GM18517 (cell line): ENCODE results near the gene TPO.
"Not testable (repeated sequence)": the region's sequence is repeated elsewhere in the genome, so short reads cannot be mapped to it uniquely, and the experiment has no call there.

ENCODE experiments used
- ATAC-seq: cut with Tn5 transposase; IDR thresholded peaks from one replicate; pipeline ENCODE4 v1.9.1; 2021; ENCODE audit warnings: mild to moderate bottlenecking, moderate library complexity; ENCODE audit not compliant: unreplicated experiment

Gene TPO

DNA sequence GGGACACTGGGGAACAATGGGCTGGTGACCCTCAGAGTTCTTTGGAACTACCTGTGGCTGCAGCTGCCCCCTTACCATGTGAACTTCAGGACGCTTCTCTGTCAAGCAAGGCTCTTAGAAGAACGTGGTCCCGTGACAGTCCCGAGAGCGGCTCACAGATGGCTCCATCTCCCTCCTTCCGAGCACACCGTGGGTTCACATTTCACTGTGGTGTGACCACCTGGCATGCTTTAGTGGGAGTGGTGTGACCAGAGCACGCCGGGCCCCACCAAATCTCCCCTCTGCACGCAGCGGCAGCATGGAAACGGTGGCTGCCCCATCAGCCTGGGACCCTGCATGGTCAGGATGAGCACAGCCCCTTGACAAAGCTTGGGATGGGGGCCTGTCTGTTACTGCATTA is 9.7 kb upstream of the TPO start:
- ATAC-seq: no peak

DNA sequence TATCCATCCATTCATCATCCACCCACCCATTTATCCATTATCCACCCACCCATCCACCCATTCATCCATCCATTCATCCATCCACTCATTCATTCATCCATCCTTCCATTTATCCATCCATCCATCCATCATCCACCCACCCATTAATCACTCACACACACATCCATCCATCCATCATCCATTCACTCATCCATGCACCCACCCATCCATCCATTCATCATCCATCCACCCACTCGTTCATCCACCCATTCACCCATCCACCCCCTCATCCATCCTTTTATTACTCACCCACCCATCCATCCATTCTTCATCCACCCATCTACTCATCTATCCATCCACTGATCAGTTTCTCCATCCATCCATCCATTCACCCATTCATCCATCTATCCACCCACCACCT is 8.1 kb upstream of the TPO start:
- no peak for ATAC-seq

DNA sequence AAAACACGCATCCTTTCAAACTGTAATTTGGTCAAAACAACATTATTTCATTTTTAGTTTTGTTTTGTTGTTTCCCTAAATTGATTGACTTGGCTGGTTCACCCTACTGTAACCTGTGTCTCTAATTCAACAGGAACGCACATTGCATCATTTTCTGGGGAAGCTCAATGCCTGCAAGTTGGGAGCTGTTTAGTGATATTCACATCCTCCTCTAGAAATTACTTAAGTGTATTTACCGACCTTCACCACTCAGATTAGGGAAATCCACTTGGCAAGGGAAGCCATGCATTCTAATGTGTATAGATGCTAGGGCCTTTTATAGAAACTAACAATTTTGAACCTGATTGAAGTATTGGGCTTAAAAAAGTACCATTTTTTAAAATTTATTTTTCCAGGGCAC is 7.3 kb upstream of the TPO start:
- no peak for ATAC-seq

DNA sequence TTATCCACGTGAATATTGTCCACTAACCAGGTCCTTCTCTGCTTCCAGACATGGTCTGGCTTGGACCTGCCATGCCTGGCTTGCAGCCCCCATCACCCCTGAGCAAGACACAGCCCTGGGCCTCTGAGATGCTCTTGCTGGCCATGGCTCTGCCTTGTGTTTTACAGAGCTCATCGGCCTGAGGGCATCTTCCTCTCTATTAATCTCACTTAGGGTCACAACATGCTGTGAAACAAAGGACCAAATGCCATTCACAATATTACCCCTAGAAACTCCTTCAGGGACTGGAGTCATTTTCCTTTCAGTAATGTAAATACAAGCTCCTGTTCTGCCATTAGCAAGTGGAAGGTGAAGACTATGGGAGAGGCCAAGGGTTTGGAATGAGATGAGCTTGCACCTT is 6.8 kb upstream of the TPO start:
- ATAC-seq: no peak

DNA sequence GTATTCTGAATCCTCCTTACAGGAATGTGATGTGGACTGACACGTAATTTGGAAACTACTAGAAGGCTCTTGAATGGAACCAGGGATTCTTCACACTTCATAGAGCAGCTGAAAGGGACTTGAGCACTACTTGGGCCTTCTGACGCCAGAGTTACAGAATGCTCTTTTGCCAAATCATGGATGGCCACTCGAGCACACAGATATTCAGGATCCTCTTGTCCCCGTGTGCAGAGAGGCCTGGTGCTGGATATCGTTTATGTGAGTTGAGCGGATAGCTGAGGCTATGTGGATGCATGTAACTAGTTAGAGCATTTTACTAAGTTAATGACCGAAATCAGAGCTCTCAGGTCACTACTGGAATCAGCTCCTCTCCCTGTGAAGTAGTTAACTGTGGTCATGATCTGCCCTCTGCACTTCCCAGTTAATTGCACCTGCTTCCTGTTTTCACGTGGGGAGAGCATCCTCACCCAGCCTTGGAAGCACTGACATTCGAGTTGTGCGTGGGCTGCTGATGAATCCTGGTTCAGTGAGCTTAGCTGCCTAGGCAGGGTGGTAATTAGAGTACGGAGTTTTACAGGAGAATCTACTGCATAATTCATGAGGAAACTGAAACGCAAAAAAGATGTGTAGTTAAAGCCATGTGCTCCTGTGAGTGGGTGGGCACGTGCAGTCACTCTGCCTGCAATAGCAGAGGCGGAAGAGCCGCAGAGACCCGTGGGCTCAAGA is 5.2 kb upstream of the TPO start:
- ATAC-seq: no peak

DNA sequence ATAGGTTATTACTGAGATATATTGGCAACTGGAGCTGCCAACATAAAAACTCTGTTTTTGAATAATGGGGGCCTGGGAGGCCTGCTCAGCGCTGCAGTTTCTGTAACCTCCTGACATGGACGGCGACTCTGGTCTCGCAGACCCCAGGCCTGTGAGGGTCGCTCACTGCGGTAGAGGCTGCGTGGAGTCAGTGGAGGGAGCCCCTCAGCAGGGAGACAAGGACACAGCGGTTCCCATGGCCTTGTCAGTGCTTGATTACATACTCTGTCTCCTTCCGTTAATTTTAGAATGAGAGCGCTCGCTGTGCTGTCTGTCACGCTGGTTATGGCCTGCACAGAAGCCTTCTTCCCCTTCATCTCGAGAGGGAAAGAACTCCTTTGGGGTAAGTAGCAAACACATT is 858 bp downstream of the TPO start:
- no peak for ATAC-seq

DNA sequence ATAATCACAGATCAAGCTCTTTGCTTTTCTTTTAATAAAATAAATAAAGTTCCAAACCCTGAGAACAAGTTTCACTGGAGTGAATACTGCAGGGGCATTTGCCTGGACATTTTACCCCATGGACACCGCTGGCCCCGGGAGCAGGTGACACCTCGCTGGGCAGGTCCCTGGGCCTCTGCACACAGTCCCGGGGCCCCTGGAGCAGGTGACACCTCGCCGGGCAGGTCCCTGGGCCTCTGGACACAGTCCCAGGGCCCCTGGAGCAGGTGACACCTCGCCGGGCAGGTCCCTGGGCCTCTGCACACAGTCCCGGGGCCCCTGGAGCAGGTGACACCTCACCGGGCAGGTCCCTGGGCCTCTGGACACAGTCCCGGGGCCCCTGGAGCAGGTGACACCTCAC is 1.6 kb downstream of the TPO start:
- ATAC-seq: not testable (repeated sequence)

DNA sequence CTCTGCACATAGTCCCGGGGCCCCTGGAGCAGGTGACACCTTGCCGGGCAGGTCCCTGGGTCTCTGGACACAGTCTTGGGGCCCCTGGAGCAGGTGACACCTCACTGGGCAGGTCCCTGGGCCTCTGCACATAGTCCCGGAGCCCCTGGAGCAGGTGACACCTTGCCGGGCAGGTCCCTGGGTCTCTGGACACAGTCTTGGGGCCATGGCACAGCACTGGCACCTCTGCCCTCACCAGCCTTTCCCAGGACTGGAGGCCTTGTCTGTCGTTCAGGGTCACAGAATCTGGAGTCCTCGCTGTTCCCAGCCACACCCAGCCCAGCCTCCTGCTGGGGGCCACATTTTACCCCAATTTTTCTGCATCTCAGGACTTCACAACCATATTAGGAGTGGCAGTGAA is 2.2 kb downstream of the TPO start:
- no peak for ATAC-seq

DNA sequence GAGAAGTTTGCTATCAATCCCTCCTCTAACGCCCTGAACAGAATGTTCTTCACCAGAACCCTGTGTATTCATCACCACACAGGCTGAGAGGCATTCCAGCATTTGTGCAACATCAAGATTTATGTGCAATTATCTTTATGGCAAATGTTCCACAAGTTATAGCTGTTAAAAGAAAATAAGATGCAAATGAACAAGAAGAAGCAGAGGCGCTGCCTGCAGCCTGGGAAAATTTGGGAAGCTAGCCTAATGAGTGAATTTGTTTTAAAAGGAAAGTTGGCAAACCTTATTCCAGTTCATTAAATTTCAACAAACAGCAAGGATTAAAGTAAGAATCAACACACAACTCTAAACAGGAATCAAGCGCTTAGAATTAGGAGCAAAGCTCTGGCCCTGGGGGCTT is 5.3 kb downstream of the TPO start:
- ATAC-seq: no peak

DNA sequence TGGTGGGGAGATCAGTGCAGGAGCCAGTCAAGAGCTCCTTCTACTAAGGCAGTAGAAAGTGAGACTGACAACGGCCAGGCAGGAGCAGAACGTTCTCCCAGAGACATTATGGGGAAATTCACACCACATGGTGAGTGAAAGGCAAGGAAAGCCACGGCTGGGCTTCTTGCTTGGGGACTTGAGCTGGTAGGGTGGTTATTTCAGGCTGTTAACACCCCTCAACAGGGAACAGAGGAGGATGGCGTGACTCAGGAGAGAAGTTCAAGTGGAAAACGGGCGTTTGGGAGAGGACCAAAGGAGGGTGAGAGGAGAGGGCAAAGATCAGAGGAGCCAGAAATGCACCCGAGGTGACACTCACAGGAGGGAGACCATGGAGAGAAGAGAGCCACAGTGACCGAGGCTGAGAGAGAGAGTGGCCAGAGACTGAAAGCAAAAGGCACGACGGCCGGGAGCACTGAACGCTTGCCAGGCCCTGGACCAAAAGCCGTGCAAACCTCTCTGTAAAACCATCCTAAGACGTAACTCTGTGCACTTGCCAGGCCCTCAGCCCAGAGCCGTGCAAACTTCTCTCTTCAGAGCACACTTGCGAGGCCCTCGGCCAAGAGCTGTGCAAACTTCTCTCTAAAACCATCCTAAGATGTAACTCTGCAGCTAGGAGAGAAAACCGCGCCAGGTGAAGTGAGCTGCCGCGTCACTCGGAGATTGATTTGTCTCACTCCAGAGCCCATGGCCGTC is 7.7 kb downstream of the TPO start:
- ATAC-seq: no peak

DNA sequence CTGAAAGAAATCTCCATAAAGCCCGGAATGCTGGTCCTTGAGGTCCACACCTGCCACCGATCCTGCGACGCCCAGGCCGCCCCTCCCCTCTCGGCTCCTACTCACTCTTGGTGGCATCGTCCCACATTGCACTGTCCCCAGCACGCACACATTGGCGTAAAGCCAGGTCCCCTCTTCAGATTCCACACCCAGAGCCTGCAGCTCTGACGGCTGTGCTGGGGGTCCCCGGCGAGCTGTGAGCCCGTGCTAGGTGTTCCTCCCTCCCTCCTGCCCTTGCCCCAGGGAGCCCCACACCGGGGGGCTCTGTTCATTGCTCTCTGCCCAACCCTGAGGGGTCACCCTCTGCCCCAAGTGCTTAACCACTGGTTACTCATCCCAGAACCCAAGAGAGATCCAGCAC is 8.5 kb downstream of the TPO start:
- ATAC-seq: no peak

DNA sequence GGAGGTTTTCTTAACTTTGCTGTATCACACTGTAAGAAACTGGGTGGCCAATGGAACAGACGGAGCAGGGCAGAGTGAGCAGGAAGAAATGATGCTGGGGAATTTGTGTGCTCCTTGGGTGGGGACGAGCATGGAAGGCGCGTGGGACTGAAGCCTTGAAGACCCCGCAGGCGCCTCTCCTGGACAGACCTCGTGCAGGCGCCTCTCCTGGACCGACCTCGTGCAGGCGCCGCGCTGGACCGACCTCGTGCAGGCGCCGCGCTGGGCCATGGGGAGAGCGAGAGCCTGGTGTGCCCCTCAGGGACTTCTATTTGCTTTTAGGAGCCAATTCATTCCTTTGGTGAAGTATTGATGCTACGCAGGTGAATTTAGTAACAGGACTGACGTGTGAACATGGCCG is 8.9 kb downstream of the TPO start:
- ATAC-seq: no peak

DNA sequence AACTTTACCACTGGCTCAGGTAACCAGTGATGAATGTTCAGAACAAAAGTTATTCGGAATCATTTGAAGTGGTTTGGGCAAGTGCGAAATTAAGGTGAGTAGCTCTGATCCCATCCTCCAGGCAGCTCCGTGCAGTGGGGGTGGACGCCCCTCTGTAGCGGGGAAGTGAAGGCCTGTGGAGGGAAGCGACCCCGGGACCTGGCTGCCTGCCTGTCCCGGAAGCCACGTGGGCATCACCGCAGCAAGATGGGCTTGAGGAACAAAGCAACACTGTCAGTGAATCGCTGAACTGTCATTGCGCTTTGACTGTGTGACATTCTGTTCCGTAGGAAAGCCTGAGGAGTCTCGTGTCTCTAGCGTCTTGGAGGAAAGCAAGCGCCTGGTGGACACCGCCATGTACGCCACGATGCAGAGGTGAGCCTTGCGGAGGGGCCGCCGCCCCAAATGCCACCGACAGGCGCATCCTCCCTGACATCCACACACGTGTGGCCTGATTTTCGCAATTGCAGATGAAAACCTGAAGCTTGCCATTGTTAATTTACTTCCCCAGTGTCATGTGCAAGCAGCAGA is 9.5 kb downstream of the TPO start:
- no peak for ATAC-seq

DNA sequence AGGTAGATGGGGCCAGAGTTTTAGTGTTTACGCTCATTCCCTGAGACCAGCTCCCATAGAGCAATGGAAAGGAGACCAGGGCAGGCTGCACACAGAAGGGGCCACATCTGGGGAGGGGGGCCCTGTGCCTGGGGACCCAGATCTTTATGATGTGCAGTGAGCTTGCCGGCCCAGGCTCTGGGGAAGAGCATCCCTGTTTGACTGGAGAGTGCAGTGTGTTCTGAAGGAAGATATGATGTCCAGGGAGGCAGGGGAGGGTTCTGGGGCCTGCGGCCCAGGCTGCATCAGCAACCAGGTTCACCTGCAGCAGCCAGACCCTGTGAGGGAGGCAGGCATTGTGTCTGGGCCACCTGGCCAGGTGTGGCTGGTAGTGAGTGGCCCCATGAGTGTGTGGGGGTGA is 13.8 kb downstream of the TPO start:
- ATAC-seq: no peak

DNA sequence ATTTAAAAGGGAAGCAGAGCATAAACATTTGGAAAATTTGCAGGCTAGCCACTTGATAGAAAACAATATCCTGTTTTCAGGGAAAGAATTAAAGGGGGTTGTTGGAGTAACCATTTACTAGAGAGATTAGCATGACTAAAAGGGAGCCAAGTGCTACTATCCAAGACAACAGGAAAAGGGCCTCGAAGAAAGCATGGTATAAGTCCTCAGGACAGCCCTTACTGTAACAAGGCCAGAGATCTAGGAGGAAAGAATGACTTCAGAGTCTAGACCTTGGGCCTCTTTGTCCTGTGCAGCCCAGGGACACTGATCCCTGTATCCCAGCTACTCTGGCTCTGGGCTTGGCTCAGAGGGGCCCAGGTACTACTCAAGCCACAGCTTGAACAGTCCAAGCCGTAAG is 16.6 kb downstream of the TPO start:
- ATAC-seq: no peak

DNA sequence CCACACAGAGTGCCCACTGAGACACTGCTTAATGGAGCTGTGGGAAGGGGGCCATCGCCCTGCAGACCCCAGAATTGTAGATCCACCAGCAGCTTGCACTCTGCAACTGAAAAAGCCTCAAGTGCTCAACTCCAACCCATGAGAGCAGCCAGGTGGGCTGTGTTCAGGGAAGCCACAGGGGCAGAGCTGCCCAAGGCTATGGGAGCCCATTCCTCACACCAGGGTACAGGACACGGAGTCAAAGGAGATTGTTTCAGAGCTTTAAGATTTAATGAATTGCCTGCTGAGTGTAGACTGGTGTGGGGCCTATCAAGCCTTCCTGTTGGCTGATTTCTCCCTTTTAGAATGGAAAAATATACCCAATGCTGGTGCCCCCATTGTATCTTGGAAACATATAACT is 17.2 kb downstream of the TPO start:
- ATAC-seq: no peak

DNA sequence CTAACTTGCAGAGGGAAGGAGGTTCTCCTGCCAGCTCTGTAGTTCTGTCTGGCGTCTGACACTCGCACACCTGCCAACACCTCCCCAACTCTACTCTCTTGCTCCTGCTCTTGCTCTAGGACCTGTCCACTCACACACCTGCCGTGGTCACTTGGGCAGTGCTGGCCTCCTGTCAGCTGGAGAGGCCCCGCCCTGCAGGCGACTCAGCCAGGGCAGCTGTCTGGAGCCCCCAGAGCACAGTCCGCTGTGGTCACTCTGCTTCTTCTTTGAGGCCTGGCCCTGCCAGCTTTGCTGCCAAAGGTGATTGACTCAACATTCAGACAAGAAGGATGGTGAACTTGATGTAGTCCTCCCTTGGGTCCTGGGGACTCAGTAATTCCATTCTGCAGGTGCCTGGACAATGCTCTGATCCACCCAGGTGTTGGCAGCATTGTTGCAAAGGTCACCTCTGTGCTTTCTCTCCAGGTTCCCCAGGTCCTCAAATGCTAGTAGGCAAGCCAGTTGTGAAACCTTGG is 18.7 kb downstream of the TPO start:
- ATAC-seq: no peak

DNA sequence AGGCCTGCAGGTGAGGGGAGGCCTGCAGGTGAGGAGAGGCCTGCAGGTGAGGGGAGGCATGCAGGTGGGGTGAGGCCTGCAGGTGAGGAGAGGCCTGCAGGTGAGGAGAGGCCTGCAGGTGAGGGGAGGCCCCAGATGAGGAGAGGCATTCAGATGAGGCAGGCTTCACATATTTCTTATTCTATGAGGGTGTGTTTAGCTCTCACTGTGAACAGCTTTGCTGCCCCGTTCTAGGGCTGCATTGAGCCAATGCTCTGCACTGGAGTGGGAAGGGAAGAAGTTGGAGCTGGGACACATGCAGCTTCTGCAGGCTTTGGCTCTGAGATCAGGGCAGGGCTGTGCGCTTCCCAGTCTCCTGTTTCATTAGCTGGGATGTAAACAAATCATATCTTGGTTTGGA is 19.5 kb downstream of the TPO start:
- ATAC-seq: no peak

DNA sequence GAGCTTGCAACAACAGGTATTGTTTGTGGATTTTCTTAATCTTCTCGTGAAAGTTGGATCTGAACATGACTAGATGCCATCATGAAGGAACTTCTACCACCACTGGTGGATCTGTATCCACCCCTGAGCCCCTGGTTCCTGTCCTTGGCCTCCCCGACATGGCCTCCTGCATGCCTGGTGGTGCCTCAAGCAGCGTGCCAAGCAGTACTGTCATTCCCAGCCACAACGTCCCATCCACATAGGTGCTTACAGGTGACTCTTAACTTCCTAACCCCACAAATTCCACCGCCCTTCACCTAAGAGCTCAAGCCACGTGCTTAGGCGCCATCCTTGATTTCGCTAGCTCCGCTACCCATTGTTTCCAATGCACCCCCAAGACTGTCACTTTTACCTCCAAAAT is 23.1 kb downstream of the TPO start:
- no peak for ATAC-seq

DNA sequence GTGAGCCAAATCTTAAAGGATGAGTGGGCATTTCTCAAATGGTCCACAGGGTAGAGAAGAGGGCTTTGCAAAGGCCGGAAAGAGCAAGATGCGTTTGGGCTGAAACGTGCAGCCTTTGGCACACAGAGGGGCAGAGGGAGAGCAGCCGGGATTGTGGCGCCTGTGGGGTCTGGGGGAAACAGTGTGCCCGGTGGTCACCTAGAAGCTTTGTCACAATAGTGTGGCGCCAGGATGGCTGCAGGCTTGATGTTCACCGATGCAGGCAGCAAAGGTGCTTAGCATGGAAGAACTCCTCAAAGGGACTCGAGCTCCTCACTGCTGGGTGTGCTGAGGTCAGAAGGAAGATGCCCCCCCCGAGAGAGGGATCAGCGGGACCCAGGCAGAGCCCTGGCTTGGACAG is 23.8 kb downstream of the TPO start:
- ATAC-seq: no peak

DNA sequence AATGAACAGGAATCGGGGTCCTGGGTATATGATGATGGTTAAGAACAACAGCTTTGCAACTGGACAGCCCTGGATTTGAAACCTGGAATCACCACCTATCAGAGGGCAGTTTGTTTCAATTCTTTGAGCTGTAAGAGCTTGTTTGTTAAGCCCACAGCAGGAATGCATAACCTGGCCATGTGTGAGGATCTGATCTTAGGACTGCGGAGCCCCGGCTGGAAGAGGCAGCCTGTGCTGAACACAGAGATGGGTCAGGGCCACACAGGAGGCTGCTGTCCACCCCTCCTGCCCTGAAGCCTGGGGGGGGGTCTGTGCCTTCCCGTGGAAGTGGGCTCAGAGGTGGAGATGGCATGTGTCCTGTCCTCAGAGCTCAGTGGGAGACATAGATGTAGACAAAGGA is 24.3 kb downstream of the TPO start:
- ATAC-seq: no peak

DNA sequence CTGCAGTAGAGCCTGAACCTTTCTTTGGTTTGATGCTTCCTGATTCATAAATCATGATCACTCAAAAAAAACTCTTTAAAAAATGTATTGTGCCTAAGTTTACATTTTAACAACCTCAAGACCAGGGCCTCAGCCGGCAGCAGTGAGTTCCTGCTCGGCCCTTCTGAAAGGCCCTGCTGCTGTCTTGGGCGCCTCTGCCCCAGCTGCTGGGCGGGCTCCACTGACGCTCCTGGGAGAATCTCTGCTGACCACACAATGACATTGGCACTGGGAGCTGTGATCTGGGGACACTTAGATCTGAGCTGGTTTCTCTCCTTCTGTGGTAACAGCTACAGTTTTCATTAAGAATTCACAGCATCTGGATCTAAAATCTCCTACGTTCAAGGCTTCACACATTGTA is 25.7 kb downstream of the TPO start:
- ATAC-seq: no peak
